DOHH2 (cell line): ENCODE data around the gene POLR3GL.
"Not testable (repeated sequence)": the region's sequence is repeated elsewhere in the genome, so short reads cannot be mapped to it uniquely, and the experiment has no call there.

Experiments
- H3F3A ChIP-seq: fragments of 200-600 bp; sonication (generic), shearing (Covaris generic); 2 replicates; pipeline ENCODE4 v1.6.0; 2016; ENCODE audit warnings: antibody characterized with exemption, mild to moderate bottlenecking; ENCODE audit not compliant: control insufficient read depth, insufficient read depth
- H3K27ac ChIP-seq: fragments of 200-600 bp; sonication (generic); 2 replicates; pipeline ENCODE4 v1.5.1; 2014; ENCODE audit warnings: low read depth, mild to moderate bottlenecking, low read length, moderate library complexity
- H3K27me3 ChIP-seq: fragments of 200-600 bp; sonication (generic); 2 replicates; pipeline ENCODE4 v1.6.1; 2014; ENCODE audit warnings: mild to moderate bottlenecking, low read length, mixed read lengths; ENCODE audit not compliant: control insufficient read depth
- H3K36me3 ChIP-seq: fragments of 200-600 bp; sonication (generic); 2 replicates; pipeline ENCODE4 v1.6.1; 2014; ENCODE audit warnings: mild to moderate bottlenecking, low read length, moderate library complexity, mixed read lengths; ENCODE audit not compliant: control insufficient read depth
- H3K4me1 ChIP-seq: fragments of 200-600 bp; sonication (generic); 2 replicates; pipeline ENCODE4 v1.6.1; 2014; ENCODE audit warnings: mild to moderate bottlenecking, low read length, mixed read lengths; ENCODE audit not compliant: control insufficient read depth
- H3K4me2 ChIP-seq: fragments of 200-600 bp; sonication (generic); 2 replicates; pipeline ENCODE4 v1.6.0; 2014; ENCODE audit warnings: mild to moderate bottlenecking, low read length, moderate library complexity
- H3K4me3 ChIP-seq: fragments of 200-600 bp; sonication (generic); 2 replicates; pipeline ENCODE4 v1.5.1; 2014; ENCODE audit warnings: mild to moderate bottlenecking, low read length, mixed read lengths
- H3K79me2 ChIP-seq: fragments of 200-600 bp; sonication (generic); 2 replicates; pipeline ENCODE4 v1.6.1; 2014; ENCODE audit warnings: mild to moderate bottlenecking, low read length, mixed read lengths; ENCODE audit not compliant: control insufficient read depth
- H3K9me2 ChIP-seq: fragments of 200-600 bp; sonication (generic); replicated peaks from 2 replicates; pipeline ENCODE4 v1.6.1; 2014; ENCODE audit warnings: mild to moderate bottlenecking, low read length, mixed read lengths; ENCODE audit not compliant: control insufficient read depth
- H3K9me3 ChIP-seq: fragments of 200-600 bp; sonication (generic); 2 replicates; pipeline ENCODE4 v1.6.1; 2014; ENCODE audit warnings: antibody characterized with exemption, low read length, mixed read lengths; ENCODE audit not compliant: control insufficient read depth, insufficient read depth
- H4K20me1 ChIP-seq: fragments of 200-600 bp; sonication (generic); 2 replicates; pipeline ENCODE4 v1.6.0; 2014; ENCODE audit warnings: low read depth, mild to moderate bottlenecking, antibody characterized with exemption, low read length, moderate library complexity; ENCODE audit not compliant: control insufficient read depth, insufficient read depth
- CTCF ChIP-seq: fragments of 200-600 bp; sonication (generic); IDR thresholded peaks from one replicate; pipeline ENCODE4 v1.5.1; 2014; ENCODE audit warnings: antibody characterized with exemption, mild to moderate bottlenecking, low read depth, low read length; ENCODE audit not compliant: poor library complexity, severe bottlenecking
- EZH2phosphoT487 ChIP-seq: fragments of 200-600 bp; sonication (generic); IDR thresholded peaks from 2 replicates; pipeline ENCODE4 v1.6.1; 2017; ENCODE audit warnings: borderline replicate concordance, mild to moderate bottlenecking, antibody characterized with exemption, low read length, moderate library complexity, mixed read lengths

Gene POLR3GL

DNA sequence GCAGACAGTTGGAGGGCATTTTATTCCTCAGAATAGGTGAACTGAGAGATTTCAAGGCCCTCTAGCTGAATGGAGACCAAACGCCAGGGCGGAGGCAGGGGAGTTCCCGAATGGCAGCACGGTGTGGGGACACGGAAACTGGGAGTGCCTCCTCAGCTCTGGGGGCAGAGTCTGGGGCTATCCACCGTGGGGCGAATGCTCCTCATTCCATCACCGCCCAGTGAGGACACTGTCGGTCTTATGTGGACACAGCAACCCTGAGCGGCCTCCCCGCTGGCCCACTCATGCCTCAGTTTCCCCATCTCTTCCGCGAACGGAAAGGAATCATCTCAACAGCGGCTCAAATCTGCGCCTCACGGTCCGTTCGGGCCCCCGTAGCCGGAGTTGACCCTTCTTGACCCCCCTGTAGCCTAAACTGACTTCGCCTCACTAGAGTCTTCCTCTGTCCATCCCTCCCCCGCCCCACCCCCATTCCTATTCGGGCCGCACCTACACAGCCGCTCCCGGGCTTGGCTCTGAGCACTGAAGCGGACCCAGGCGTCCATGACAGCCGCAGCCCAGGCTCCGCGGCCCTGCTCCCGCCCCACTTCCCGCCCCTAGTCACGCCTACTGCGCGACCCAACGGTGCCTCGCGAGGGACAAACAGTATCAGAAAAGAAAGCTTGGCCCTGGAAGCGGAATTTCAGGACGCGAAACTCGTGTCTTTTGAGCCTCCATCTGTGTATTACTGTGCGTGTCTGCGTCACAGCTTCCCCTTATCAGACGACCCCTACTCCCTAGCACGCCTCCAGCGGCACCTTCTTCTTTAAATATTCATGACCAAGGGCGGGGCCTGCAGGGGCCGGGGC lies 46.1 kb upstream of the POLR3GL start, which contains the start of gene PEX11B:
TSS of gene PEX11B (minus strand) at position 574 of the 848 bp plus-strand sequence. CDS start at position 545, 29 bp downstream.
- H3F3A ChIP-seq = peaks cover 22% of the 10 kb centered on the region
- H3K36me3 ChIP-seq = peaks cover 30% of the 10 kb centered on the region
- H3K79me2 ChIP-seq = peaks cover 15% of the 10 kb centered on the region
- peak within 1 kb of the TSS; percentile 90 for H3K4me2 ChIP-seq
- no peaks in the 10 kb centered on the region for H4K20me1 ChIP-seq
- H3K9me2 ChIP-seq = no peaks in the 10 kb centered on the region
- H3K27me3 ChIP-seq = no peaks in the 10 kb centered on the region
- no peaks in the 10 kb centered on the region for H3K9me3 ChIP-seq
- H3K4me1 ChIP-seq = peaks cover 24% of the 10 kb centered on the region
- TF ChIP-seq CTCF (no peak), EZH2phosphoT487 (no peak)
- peak within 1 kb of the TSS; percentile 80 for H3K27ac ChIP-seq
- peak within 1 kb of the TSS; percentile 93 for H3K4me3 ChIP-seq

DNA sequence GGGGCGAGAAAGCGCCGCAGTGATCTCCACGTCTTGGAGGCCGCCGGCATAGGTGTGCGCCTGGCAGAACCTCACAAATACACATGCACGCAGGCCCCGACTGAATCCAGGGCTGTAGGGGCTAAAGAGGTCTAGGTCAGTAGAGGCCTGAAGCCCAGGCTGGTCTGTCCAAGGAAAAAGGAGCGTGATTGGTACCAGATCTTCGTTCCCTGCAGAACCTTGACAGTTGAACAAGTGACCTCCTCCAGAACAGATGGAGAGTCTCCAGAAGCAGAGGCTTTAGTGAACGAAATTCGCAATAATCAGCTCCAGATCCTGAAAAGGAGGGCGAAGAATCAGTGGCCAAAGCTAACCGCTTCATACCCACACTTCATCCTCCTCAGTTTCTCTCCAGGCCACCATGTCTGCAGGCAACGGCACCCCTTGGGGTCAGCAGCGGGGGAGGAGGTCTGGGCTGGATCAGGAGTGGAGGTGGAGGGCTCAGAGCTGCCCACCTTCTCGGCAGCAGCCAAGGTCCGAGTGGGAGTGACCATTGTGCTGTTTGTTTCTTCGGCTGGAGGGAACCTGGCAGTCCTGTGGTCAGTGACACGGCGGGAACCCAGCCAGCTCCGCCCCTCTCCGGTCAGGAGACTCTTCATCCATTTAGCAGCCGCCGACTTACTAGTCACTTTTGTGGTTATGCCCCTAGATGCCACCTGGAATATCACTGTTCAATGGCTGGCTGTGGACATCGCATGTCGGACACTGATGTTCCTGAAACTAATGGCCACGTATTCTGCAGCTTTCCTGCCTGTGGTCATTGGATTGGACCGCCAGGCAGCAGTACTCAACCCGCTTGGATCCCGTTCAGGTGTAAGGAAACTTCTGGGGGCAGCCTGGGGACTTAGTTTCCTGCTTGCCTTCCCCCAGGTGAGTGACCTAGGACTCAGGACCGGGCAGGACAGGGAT lies 45.2 kb upstream of the POLR3GL start:
- Histone ChIP-seq H3K9me3 (no peaks in the 10 kb centered on the region), H3K4me2 (peak overlapping the region; percentile 90), H3K27me3 (no peaks in the 10 kb centered on the region), H4K20me1 (no peaks in the 10 kb centered on the region), H3K4me3 (peak overlapping the region; percentile 93), H3F3A (peaks cover 24% of the 10 kb centered on the region), H3K79me2 (peaks cover 15% of the 10 kb centered on the region), H3K27ac (peak overlapping the region; percentile 80), H3K36me3 (peaks cover 33% of the 10 kb centered on the region), H3K9me2 (no peaks in the 10 kb centered on the region), H3K4me1 (peaks cover 24% of the 10 kb centered on the region)
- TF ChIP-seq CTCF (no peak), EZH2phosphoT487 (no peak)

- not testable (repeated sequence) for H3K4me3 ChIP-seq, H3K27ac ChIP-seq, H3K9me3 ChIP-seq, H3K9me2 ChIP-seq, H3K27me3 ChIP-seq, H4K20me1 ChIP-seq
- H3K4me1 ChIP-seq = peaks cover 24% of the 10 kb centered on the region
- H3K4me2 ChIP-seq = peak overlapping the region; percentile 90
- H3F3A ChIP-seq = peaks cover 24% of the 10 kb centered on the region
- peaks cover 15% of the 10 kb centered on the region for H3K79me2 ChIP-seq
- peaks cover 34% of the 10 kb centered on the region for H3K36me3 ChIP-seq
Observed at GRCh38 chr1:145920297-145920696, 44.2 kb upstream of the POLR3GL start.
